ENCODE measurements around the gene ZNF468. TPM values are rescaled to one million over a fixed set of nuclear protein-coding genes. Genes with fewer than 3 reads are reported as not detected.
"Not testable (repeated sequence)": the region's sequence is repeated elsewhere in the genome, so short reads cannot be mapped to it uniquely, and the experiment has no call there.

The ZNF468 gene
- total RNA-seq, 1 experiment from 2014 or later, result 21.5 TPM

DNA sequence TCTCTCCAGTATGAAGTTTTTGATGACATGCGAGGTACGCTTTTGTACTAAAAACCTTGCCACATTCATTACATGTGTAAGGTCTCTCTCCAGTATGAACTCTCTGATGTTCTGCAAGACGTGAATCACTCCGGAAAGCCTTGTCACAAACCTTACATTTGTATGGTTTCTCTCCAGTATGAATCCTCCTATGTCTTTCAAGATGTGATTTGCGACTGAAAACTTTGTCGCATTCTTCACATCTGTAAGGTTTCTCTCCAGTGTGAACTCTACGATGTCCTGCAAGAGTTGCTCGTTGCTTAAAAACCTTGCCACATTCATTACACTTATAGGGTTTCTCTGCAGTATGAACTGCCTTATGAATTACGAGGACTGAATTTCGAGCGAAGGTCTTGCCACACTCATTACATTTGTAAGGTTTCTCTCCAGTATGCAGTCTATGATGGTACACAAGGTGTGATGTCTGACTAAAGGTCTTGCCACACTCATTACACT, 23.5 kb upstream of the ZNF468 start:
- no peaks in the 10 kb centered on the region for H3K27me3 ChIP-seq (ENCODE audit: low read length)
- no peaks in the 10 kb centered on the region for H3K4me1 ChIP-seq (ENCODE audit: insufficient read depth, low read length)
- no peaks in the 10 kb centered on the region for H3F3A ChIP-seq (ENCODE audit: low read length, unreplicated experiment)
- peaks cover 70% of the 10 kb centered on the region for H3K36me3 ChIP-seq (ENCODE audit: low read depth, low read length)
- ATAC-seq, result no peak
- peaks cover 59% of the 10 kb centered on the region for H3K9me3 ChIP-seq (ENCODE audit: low read length)
- TF ChIP-seq EZH2phosphoT487 (IDR thresholded peaks at IDR 0.05; ENCODE audit: borderline replicate concordance, low read length) (no peak), EZH2 (IDR thresholded peaks at IDR 0.05; ENCODE audit: low read length, unreplicated experiment) (no peak)
- TF ChIP-seq, protein P1, sequence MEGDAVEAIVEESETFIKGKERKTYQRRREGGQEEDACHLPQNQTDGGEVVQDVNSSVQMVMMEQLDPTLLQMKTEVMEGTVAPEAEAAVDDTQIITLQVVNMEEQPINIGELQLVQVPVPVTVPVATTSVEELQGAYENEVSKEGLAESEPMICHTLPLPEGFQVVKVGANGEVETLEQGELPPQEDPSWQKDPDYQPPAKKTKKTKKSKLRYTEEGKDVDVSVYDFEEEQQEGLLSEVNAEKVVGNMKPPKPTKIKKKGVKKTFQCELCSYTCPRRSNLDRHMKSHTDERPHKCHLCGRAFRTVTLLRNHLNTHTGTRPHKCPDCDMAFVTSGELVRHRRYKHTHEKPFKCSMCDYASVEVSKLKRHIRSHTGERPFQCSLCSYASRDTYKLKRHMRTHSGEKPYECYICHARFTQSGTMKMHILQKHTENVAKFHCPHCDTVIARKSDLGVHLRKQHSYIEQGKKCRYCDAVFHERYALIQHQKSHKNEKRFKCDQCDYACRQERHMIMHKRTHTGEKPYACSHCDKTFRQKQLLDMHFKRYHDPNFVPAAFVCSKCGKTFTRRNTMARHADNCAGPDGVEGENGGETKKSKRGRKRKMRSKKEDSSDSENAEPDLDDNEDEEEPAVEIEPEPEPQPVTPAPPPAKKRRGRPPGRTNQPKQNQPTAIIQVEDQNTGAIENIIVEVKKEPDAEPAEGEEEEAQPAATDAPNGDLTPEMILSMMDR (conservative IDR thresholded peaks at IDR 0.05; ENCODE audit: low read depth, low read length), result no peak
- no peaks in the 10 kb centered on the region for H4K20me1 ChIP-seq (ENCODE audit: low read length)
- DNase-seq, result no peak
- H3K4me2 ChIP-seq (ENCODE audit: low read length), result no peak overlapping the region
- no peak overlapping the region; the same call in 1 of the 2 replicates for H3K4me3 ChIP-seq (ENCODE audit: low read length)
- intact Hi-C loops (cut with micrococcal nuclease), result no loop called here
- POLR2A ChIA-PET (ENCODE audit: unreplicated experiment), result no interaction called here
- H3K9ac ChIP-seq (ENCODE audit: low read length), result no peak overlapping the region
- H3K27ac ChIP-seq (ENCODE audit: low read length), result no peak overlapping the region
- H3K9me2 ChIP-seq (replicated peaks; ENCODE audit: low read length), result no peaks in the 10 kb centered on the region
- H3K79me2 ChIP-seq (ENCODE audit: low read length), result no peaks in the 10 kb centered on the region
- TSS peak; percentile 19 for BruUV-seq (replicated peaks)
- no peak overlapping the region for H2AFZ ChIP-seq (ENCODE audit: low read length)
- CTCF ChIA-PET, result no interaction called here

DNA sequence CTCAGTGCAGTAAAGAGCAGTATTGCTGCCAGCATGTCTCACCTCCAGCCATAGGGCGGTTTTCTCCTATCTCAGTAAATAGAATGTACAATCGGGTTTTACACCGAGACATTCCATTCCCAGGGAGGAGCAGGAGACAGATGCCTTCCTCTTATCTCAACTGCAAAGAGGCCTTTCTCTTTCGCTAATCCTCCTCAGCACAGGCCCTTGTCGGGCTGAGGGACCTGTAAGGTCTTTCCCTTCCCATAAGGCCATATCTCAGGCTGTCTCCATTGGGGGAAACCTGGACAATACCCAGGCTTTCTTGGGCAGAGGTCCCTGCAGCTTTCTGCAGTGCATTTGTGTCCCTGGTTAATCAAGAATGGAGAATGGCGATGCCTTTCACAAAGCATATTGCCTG, 15.6 kb upstream of the ZNF468 start:
- H3F3A ChIP-seq (ENCODE audit: low read length, unreplicated experiment); ATAC-seq; H3K36me3 ChIP-seq (ENCODE audit: low read depth, low read length); CTCF ChIA-PET; BruUV-seq (replicated peaks); H3K79me2 ChIP-seq (ENCODE audit: low read length); H3K9ac ChIP-seq (ENCODE audit: low read length); POLR2A ChIA-PET (ENCODE audit: unreplicated experiment); H3K27ac ChIP-seq (ENCODE audit: low read length); H3K9me2 ChIP-seq (replicated peaks; ENCODE audit: low read length); H3K27me3 ChIP-seq (ENCODE audit: low read length); H3K9me3 ChIP-seq (ENCODE audit: low read length); H4K20me1 ChIP-seq (ENCODE audit: low read length); H3K4me3 ChIP-seq (ENCODE audit: low read length); H3K4me1 ChIP-seq (ENCODE audit: insufficient read depth, low read length); H3K4me2 ChIP-seq (ENCODE audit: low read length); DNase-seq; intact Hi-C loops (cut with micrococcal nuclease); H2AFZ ChIP-seq (ENCODE audit: low read length): not testable (repeated sequence)

DNA sequence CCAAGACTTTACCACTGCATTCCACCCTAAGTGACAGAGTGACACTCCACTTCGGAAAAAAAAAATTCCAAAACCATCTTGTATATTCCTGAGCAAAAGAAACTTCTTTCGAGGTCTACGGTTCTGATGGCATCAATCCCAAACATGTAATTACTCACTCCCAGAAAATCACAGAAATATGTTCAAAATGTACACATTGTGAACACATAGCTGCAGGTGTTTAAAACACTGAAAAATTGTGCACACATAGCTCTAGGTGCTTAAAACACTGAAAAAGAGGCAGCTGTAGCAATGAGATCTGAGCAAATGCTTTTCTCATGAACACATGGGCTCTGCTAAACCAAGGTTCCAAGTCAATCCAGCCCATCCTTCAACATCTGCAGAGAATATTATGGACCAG, 14.0 kb upstream of the ZNF468 start:
- H4K20me1 ChIP-seq (ENCODE audit: low read length), result no peaks in the 10 kb centered on the region
- CTCF ChIA-PET, result no interaction called here
- intact Hi-C loops (cut with micrococcal nuclease), result no loop called here
- no peaks in the 10 kb centered on the region for H3K79me2 ChIP-seq (ENCODE audit: low read length)
- ATAC-seq (no peak), DNase-seq (no peak)
- no peak overlapping the region for H2AFZ ChIP-seq (ENCODE audit: low read length)
- no TSS peak for BruUV-seq (replicated peaks)
- no peaks in the 10 kb centered on the region for H3K4me1 ChIP-seq (ENCODE audit: insufficient read depth, low read length)
- H3K27me3 ChIP-seq (ENCODE audit: low read length), result no peaks in the 10 kb centered on the region
- no peak overlapping the region for H3K4me2 ChIP-seq (ENCODE audit: low read length)
- POLR2A ChIA-PET (ENCODE audit: unreplicated experiment), result no interaction called here
- H3F3A ChIP-seq (ENCODE audit: low read length, unreplicated experiment), result no peaks in the 10 kb centered on the region
- no peaks in the 10 kb centered on the region for H3K9me2 ChIP-seq (replicated peaks; ENCODE audit: low read length)
- 0 out of 2 replicates have a peak, but pooled peaks cover 3% of the 10 kb centered on the region for H3K9me3 ChIP-seq (ENCODE audit: low read length)
- H3K36me3 ChIP-seq (ENCODE audit: low read depth, low read length), result no peaks in the 10 kb centered on the region
- no peak overlapping the region for H3K4me3 ChIP-seq (ENCODE audit: low read length)
- H3K27ac ChIP-seq (ENCODE audit: low read length), result no peak overlapping the region
- TF ChIP-seq, protein P1 (conservative IDR thresholded peaks at IDR 0.05; ENCODE audit: low read depth, low read length), result no peak
- TF ChIP-seq EZH2phosphoT487 (IDR thresholded peaks at IDR 0.05; ENCODE audit: borderline replicate concordance, low read length), result no peak
- no peak for TF ChIP-seq EZH2 (IDR thresholded peaks at IDR 0.05; ENCODE audit: low read length, unreplicated experiment)
- H3K9ac ChIP-seq (ENCODE audit: low read length), result no peak overlapping the region

DNA sequence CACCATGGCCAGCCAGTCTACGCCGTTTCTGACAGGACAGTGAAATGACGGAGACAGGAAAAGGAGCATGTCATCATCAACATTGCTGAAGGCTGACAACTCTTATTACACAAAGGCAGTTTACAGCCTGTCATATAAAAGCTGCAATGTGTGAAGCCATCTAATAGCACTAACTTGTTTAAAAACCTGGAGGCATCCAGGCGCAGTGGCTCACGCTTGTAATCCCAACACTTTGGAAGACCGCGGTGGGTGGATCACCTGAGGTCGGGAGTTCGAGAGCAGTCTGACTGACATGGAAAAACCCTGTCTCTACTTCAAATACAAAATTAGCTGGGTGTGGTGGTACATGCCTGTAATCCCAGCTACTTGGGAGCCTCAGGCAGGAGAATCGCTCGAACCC, 10.6 kb upstream of the ZNF468 start:
- H3K4me1 ChIP-seq (ENCODE audit: insufficient read depth, low read length); H4K20me1 ChIP-seq (ENCODE audit: low read length); H2AFZ ChIP-seq (ENCODE audit: low read length); intact Hi-C loops (cut with micrococcal nuclease); POLR2A ChIA-PET (ENCODE audit: unreplicated experiment); H3K27ac ChIP-seq (ENCODE audit: low read length); H3K9me2 ChIP-seq (replicated peaks; ENCODE audit: low read length); H3F3A ChIP-seq (ENCODE audit: low read length, unreplicated experiment); H3K27me3 ChIP-seq (ENCODE audit: low read length); H3K4me3 ChIP-seq (ENCODE audit: low read length); H3K79me2 ChIP-seq (ENCODE audit: low read length); CTCF ChIA-PET; H3K36me3 ChIP-seq (ENCODE audit: low read depth, low read length); DNase-seq; H3K9me3 ChIP-seq (ENCODE audit: low read length); H3K4me2 ChIP-seq (ENCODE audit: low read length); H3K9ac ChIP-seq (ENCODE audit: low read length); ATAC-seq; BruUV-seq (replicated peaks): not testable (repeated sequence)

DNA sequence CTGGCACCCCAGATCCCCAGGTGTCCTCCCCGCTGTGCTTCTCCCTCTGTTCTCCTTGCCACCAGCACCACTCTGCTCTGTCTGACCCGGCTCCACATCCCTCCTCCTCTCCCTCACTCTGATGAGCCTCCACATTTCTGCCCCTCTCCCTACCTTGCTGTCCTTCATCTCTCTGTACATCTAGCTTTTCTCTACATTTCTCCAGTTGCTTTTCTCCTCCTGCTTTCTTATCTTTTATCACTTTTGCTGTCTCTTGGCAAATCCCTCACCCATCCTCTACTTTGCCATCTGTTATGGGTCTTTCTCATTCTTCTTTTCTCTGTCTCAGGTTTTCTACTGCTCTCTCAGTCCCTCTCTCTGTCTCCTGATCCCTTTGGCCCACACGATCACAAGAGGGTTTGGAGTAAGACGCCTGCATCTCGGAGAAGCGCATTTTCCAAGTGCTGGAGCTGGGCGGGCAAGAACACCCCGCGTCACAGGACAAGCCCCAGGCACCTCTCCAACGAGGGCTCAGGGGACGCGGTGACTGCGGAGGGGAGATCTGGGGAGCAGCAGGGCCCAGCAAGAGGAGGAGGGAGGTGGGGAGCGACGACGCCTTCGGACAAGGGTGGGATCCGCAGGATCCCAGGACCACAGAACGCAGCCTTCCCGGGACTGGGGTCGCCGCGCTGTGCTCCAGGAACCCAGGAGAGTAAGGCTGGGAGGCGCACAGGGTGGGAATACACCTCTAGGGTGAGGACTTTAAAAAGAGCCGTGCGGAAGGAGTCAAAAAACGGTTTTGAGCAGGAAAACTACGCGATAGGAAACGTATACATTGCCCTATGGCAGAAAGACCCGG, 660 bp downstream of the ZNF468 start:
- peak; percentile 14 for DNase-seq
- H3K27me3 ChIP-seq (ENCODE audit: low read length); H3K79me2 ChIP-seq (ENCODE audit: low read length); H3F3A ChIP-seq (ENCODE audit: low read length, unreplicated experiment); H3K9me2 ChIP-seq (replicated peaks; ENCODE audit: low read length); H3K9me3 ChIP-seq (ENCODE audit: low read length); POLR2A ChIA-PET (ENCODE audit: unreplicated experiment); intact Hi-C loops (cut with micrococcal nuclease); H3K27ac ChIP-seq (ENCODE audit: low read length); H4K20me1 ChIP-seq (ENCODE audit: low read length): not testable (repeated sequence)
- peak overlapping the region; percentile 72 for H3K4me3 ChIP-seq (ENCODE audit: low read length)
- peak overlapping the region; percentile 71 for H3K9ac ChIP-seq (ENCODE audit: low read length)
- CTCF ChIA-PET, result interaction anchor here (0.6 kb wide), 1 partner anchor 253 kb away, joined by 6 read pairs; no protein-coding TSS in a partner anchor
- H3K4me2 ChIP-seq (ENCODE audit: low read length), result peak overlapping the region; percentile 90
- BruUV-seq (replicated peaks), result TSS peak; percentile 75
- peaks cover 14% of the 10 kb centered on the region for H3K4me1 ChIP-seq (ENCODE audit: insufficient read depth, low read length)
- peak overlapping the region; percentile 97 for H2AFZ ChIP-seq (ENCODE audit: low read length)
- peak; percentile 19 for ATAC-seq
- peaks cover 25% of the 10 kb centered on the region for H3K36me3 ChIP-seq (ENCODE audit: low read depth, low read length)
